ENCODE data around the gene PZP.

- TF ChIP-seq CTCF (conservative IDR thresholded peaks at IDR 0.05; ENCODE audit: low read length) (no peak), EZH2phosphoT487 (IDR thresholded peaks at IDR 0.05; ENCODE audit: borderline replicate concordance) (no peak)
These were observed 28.4 kb downstream of the PZP start for GRCh38 chr12:9179781-9180180.
